GM04504 (cell line): ENCODE measurements around the gene HOXC10.
A peak's percentile ranks its signal among the peaks of the same experiment; 100 is the strongest.

Experiments
- DNase-seq: peaks from one replicate; pipeline ENCODE4 v3.0.0-alpha.2; 2012; ENCODE audit warnings: low read depth

The HOXC10 gene

DNA sequence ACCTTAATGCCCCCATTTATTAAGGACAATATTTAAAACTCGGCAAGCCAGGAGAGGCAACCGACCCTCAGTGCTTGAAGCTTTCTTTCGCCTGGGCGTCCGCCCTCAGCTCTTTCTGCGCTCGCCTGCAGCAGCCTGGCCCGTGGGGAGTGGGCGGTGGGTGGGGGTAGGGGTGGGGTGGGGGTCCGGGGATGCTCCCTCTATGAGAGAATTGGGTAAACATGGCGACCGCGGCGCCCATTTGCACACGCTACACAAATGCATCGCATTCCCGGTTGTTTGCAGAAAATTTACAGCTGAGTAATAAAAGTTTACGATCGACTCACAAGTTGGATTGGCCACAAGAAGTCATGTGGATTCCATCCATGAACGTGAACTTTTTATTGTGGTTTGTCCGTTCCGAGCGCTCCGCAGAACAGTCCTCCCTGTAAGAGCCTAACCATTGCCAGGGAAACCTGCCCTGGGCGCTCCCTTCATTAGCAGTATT lies 31.6 kb downstream of the HOXC10 start:
- peak; percentile 85 for DNase-seq

GRCh38 chr12:54017027-54017788 lies 32.3 kb downstream of the HOXC10 start:
- DNase-seq = no peak

DNA sequence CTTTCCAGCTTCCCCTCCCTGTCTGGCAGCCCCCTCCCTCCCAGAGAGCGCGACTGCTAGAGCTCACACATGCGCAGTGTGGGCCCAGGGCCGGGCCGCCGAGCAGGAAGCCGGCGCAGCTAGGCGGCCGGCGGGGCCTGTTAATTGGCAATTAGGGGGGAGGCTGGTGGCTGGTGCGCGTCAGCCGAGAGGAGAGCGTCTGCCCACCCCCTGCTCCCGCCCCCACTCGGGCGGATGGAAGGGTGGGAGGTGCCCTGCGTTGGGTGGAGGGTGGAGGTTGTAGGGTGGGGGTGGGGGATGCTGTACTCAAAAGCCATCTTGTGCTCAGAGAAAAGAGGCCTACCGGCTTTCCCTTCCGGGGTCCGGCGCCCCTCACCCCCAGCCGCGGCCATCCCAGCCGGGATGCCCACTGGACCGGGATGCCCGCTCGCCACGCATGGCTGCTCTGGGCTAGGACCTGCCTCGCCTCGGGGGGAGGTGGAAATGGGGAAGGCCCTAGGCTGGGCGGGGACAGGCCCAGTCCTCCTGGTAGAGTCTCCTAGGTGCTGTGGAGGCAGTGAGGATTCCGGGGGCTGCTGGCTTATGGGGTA lies 33.0 kb downstream of the HOXC10 start:
- DNase-seq = peak; percentile 94

DNA sequence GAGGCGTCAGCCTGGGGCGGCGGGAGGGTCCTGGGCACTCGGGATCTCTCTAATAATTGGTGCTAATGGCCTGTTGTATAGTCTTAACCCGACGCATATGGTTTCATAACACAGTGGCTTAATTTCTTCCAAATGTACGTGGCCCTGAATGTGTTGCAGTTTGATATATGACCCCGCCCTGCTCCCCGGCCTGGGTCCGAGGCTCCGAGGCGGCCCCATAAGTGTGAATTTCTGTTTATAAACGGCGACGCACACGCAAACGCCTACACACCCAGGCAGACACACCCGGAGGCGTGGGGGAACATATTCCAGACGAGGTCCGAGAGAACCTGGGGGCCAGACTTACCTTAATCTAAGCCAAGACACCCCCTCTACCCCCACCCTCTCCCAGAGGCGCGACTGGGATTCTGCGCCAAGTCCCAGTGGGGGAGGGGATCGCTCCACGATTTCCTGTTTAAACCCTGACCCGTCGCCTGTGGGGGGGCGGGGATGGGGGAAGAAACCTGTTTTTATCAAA lies 33.6 kb downstream of the HOXC10 start:
- DNase-seq = no peak

DNA sequence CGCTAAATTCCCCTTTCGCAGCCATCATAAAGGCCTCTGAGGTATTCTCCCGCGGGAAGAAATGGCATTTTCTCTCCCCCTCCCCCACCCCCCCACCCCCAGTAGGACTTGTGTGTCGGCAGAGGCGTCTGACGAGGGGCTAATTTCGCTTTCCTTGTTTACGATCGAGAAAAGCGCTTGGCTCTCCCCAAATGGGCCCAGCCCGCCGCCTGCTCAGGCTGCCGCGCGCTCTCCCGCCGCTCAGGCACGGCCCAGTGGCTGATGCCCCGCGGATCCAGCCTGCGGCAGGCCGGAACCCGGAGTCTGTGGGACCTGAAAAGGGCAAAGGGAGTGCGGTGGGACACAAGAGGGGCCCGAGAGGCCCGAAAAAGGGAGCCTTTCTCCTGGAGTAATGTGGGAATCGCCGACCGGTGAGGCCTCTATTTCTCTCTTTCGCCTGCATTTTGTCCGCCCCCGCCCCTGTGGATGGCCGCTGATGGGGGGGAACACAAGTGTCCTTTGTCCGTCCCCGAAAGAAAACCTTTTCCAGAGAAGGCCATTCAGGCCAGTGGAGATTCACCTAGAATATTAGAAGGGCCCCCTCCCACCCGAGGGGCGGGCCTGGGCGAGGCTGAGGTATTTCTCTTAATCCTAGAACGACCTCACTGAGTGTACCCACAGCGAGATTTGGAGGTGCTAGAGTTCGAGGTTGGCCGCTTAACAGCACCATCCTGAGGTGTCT lies 34.3 kb downstream of the HOXC10 start:
- no peak for DNase-seq

GRCh38 chr12:54019924-54020590 lies 35.1 kb downstream of the HOXC10 start:
- no peak for DNase-seq

- no peak for DNase-seq
Observed at GRCh38 chr12:54020591-54021405, 35.9 kb downstream of the HOXC10 start.

DNA sequence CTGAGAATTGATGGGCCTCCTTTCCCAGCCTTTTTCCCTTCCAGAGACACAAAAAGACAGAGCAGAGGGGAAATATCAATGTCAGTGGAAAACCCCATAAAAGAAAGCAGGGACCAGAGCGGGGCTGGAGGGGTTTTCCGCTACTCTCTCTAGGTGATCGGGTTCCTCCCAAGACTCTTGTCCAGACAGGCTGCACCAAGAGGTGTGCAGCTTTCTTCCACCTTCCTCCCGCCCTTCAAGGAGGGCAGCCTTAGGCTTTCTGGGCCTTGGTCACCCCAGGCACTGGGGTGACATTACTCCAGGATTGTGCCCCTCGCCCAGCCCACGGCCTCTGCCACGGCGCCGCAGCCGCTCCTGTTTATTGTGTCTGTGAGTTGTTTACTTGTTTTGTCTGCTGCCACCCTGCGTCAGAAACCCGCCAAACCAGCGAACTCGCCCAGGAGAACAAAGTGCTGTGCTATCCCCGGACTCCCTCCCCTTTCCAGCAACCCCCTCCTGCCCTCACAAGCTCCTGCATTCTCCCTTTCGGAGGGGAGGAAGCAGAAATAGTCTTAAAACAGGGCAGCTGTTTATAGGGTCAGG lies 36.6 kb downstream of the HOXC10 start:
- no peak for DNase-seq

GRCh38 chr12:54022960-54023884 lies 38.3 kb downstream of the HOXC10 start:
- DNase-seq = no peak

- no peak for DNase-seq
Observed at GRCh38 chr12:54024127-54024526, 39.2 kb downstream of the HOXC10 start.

DNA sequence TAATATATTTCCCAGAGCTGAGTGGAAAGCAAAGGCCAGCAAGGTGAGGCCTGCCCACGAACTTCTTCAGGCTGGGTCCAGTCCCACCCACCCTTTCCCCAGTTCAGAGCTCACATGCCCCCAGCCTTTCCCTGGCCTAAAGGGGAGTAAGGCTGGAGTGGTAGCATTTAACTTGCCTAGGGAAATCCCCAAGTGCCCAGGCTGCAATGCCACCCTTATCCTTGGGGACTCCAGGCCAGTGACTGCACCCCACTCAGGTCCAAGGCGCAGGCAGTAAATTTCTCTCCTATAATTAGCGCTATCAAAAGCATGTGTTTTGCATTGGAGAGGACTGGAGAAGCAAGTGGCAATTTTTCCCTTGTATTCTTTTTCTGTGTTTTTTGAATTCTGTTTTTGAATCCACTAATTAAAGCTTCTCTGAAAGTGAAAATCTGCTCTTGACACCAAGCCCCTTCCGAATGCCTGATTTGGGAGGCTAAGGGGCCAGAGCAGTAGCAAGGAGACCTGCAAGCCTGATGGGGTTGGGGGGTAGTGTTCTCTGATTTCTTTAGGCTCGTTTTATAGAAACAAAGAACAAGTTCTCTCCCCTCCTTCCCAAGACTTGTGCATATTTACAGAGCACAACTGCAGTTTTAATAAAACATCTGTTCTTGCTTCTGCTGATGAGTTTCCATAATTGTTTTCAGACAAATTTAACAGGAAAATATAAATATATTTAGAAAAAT lies 39.8 kb downstream of the HOXC10 start:
- DNase-seq = no peak

DNA sequence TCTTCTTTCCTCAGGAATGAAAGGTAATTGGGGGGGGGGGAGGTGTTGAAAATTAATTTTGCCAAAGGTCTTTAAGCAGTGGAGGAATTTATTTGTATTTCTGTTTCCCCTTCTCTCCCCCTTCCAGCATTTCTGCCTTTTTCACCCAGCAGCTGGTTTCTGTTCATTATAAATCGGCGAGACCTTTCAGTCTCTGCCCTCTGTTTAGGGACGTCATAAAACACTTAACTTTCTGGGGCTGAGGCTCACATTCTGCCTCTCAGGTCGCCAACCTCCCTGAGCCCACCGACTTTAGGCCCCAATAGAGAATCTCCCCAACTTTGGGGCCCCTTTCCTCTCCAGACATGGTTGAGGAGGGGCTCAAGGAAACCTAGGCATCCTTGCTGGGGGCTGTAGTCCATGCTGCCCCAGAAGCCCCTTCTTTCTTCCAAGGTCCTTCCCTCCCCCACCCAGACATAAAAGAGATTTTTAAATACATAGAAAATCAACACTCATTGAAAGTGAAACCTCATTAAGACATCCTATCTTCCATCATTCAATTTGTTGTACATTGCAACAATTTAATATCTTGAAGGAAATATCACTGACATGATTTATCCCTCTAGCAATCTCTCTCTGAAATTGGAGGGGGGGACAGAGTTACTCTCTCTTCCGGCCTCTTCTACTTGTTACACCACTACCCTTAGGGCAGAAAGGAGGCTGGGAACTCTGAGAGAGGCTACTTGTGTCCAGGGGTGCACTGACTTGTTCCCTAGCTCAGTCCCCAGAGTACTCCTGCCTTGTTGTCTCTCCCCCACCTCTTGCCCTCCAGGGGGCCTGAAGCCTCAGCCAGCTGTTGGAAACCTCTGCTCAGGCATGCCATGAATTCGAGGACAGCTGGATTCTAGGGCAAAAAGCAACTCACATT lies 40.8 kb downstream of the HOXC10 start:
- DNase-seq = no peak

DNA sequence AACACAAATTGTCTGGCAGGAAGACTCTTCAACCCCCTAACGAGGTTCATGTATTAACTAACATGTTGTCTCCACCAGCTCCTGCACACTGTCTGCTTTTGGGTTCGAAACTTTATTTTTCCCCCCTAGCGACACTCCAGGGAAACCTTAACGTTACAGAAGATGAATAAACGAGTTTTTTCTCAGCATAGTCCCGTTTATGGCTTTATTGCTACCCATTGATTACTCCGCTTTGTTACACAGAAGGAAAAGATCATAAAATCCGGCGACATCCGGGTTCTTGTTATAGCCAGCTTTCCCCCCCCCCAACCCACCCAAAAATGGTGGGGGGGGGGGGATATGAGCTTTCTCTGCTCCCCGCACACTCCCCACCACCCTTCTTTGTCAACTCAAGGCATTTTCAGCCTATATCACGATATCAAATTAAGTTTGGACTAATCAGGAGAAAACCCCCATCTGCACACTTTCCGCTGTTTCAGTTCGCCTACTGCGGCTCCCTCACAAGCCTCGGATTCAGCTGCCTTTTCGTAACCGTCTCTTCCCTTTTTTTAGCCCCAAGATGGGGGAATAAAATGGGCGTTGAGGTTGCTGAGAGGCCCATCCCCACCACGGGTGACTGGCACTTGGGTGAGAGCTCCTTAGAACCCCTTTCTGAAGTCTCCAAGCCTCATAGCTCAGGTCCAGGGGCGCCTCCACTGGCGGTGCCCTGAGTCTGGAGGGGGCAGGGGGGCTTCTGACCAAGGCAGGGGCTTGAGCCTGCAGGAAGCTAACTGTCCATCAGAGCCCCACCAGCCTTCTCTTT lies 41.9 kb downstream of the HOXC10 start:
- DNase-seq = no peak

- DNase-seq = no peak
Observed at GRCh38 chr12:54027442-54027786, 42.5 kb downstream of the HOXC10 start.

- no peak for DNase-seq
Observed at GRCh38 chr12:54028314-54029201, 43.6 kb downstream of the HOXC10 start, which contains the start of gene HOXC6. TSS of gene HOXC6 (plus strand) at chr12:54028440. CDS start at chr12:54028522, 82 bp downstream.
